Uterus (tissue), 2 donors: ENCODE data around the gene KNOP1.

ENCODE experiments used
- CTCF ChIP-seq, 4 experiments: fragments of 200-600 bp in 2 of 4; fragments of 450-650 bp in 2 of 4; sonication (generic) in 2 of 4; IDR thresholded peaks; one replicate each; pipeline ENCODE4 v1.5.1; 2016 to 2019; ENCODE audit warnings: antibody characterized with exemption in 4 of 4, mild to moderate bottlenecking in 2 of 4, moderate library complexity in 1 of 4
- POLR2A ChIP-seq, 2 donors: fragments of 450-650 bp; IDR thresholded peaks; one replicate each; pipeline ENCODE4 v1.6.1; 2016; ENCODE audit warnings: antibody characterized with exemption in 2 of 2, mild to moderate bottlenecking in 1 of 2, moderate library complexity in 1 of 2

GRCh38 chr16:19745286-19746010 is 27.4 kb upstream of the KNOP1 start:
- TF ChIP-seq CTCF (IDR thresholded peaks at IDR 0.05) (no peak), POLR2A (IDR thresholded peaks at IDR 0.05) (no peak)
